Esophagus muscularis mucosa (tissue), 3 donors: ENCODE results near the gene ADAMTS1.

Experiments
- CTCF ChIP-seq, 3 experiments: fragments of 200-600 bp in 2 of 3; fragments of 450-650 bp in 1 of 3; sonication (generic) in 2 of 3; IDR thresholded peaks; one replicate each; pipeline ENCODE4 v1.5.1; 2017 to 2019; ENCODE audit warnings: antibody characterized with exemption in 3 of 3, mild to moderate bottlenecking in 2 of 3, moderate library complexity in 1 of 3
- POLR2A ChIP-seq: fragments of 450-650 bp; IDR thresholded peaks from one replicate; pipeline ENCODE4 v1.6.1; 2017; ENCODE audit warnings: antibody characterized with exemption, moderate library complexity, mild to moderate bottlenecking, low read depth
- POLR2AphosphoS5 ChIP-seq, 2 donors: sonication (generic); formaldehyde crosslinking; IDR thresholded peaks; one replicate each; pipeline ENCODE4 v1.6.1; 2017; ENCODE audit warnings: antibody characterized with exemption in 2 of 2

- TF ChIP-seq POLR2AphosphoS5 (IDR thresholded peaks at IDR 0.05) (no peak), CTCF (IDR thresholded peaks at IDR 0.05) (no peak), POLR2A (no peak)
Measured at GRCh38 chr21:26797878-26798456, 47.2 kb downstream of the ADAMTS1 start.
